ENCODE data around the gene ZBTB12. TPM values are rescaled to one million over a fixed set of nuclear protein-coding genes. Genes with fewer than 3 reads are reported as not detected.

Gene ZBTB12
- total and polyA plus RNA-seq, 2 of the 13 experiments (the other 11 are each of a cell fraction or from before 2014, with no cell fraction given) = 4.8 to 6.0 TPM

DNA sequence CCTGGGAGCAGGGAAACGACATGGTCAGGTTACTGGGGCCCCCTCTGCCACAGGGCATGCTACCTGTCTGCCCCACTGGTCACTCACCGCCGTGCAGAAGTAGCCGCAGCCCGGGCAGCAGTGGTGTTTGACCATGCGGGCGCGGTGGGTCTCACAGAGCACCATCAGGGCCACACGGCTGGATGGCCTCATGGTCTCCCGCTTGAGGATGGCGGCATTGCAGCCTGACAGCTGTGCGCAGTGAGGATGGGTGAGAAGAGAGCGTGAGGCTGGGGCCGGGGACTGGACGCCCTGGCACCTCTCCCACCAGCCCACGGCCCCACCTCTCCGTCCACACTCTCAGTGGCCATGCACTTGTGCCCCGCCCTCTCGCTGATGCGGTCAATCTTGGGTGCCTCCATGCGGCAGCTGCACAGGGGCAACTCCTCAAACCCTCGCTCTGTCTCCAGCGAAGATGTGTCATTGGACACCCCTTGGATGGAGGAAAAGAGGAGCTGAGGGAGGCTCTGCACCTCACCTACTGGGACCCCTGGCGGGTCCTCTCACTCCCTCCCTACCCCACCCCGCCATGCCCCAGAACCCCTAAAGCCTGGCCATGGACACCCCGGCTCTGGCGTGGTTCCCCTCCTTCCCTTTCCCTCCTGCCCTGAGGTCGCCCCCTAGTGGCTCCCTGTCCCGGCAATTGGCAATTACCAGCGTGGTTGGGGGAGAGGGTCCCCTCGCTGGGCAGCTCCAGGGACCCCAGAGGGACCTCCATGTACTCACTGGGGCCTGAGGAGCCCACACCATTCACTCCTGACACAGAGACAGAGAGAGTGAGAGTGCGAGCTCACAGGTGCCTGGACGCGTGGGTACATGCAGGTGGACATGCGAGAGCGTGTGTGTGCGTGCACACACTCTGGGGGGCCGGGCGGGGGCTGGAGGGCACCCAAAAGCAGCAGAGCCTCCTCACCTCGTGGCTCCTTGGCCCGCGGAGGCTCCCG, 13.3 kb downstream of the ZBTB12 start (continued):
- TF ChIP-seq RBM39 (IDR thresholded peaks at IDR 0.05; ENCODE audit: low read depth, low read length, poor library complexity, severe bottlenecking) = no peak
- TF ChIP-seq ZNF3 (CRISPR knock-in tag; IDR thresholded peaks at IDR 0.05) = no peak
- 0 out of 2 replicates have a peak, but pooled peaks have one; percentile 26 for TF ChIP-seq ZNF451 (CRISPR knock-in tag; IDR thresholded peaks at IDR 0.05)
- TF ChIP-seq MATR3 (CRISPR knock-in tag; IDR thresholded peaks at IDR 0.05) = no peak
- no peak for TF ChIP-seq NR2F6 (IDR thresholded peaks at IDR 0.05)
- TF ChIP-seq NR2F6 (CRISPR knock-in tag; IDR thresholded peaks at IDR 0.05) = peak; percentile 27; the same call in 1 of the 2 replicates
- TF ChIP-seq ZNF274 (CRISPR knock-in tag; IDR thresholded peaks at IDR 0.05) = peak; percentile 73; the same call in 1 of the 2 replicates
- peak; percentile 79 for TF ChIP-seq RAD21 (CRISPR knock-in tag; IDR thresholded peaks at IDR 0.05)
- TF ChIP-seq SRY (CRISPR knock-in tag; IDR thresholded peaks at IDR 0.05) = no peak
- TF ChIP-seq STAG1 (CRISPR knock-in tag; IDR thresholded peaks at IDR 0.05) = peak; percentile 83
- TF ChIP-seq, protein P1, sequence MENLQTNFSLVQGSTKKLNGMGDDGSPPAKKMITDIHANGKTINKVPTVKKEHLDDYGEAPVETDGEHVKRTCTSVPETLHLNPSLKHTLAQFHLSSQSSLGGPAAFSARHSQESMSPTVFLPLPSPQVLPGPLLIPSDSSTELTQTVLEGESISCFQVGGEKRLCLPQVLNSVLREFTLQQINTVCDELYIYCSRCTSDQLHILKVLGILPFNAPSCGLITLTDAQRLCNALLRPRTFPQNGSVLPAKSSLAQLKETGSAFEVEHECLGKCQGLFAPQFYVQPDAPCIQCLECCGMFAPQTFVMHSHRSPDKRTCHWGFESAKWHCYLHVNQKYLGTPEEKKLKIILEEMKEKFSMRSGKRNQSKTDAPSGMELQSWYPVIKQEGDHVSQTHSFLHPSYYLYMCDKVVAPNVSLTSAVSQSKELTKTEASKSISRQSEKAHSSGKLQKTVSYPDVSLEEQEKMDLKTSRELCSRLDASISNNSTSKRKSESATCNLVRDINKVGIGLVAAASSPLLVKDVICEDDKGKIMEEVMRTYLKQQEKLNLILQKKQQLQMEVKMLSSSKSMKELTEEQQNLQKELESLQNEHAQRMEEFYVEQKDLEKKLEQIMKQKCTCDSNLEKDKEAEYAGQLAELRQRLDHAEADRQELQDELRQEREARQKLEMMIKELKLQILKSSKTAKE (CRISPR knock-in tag; IDR thresholded peaks at IDR 0.05; ENCODE audit: borderline replicate concordance) = peak; percentile 62; the same call in 1 of the 2 replicates
- TF ChIP-seq, protein P2, sequence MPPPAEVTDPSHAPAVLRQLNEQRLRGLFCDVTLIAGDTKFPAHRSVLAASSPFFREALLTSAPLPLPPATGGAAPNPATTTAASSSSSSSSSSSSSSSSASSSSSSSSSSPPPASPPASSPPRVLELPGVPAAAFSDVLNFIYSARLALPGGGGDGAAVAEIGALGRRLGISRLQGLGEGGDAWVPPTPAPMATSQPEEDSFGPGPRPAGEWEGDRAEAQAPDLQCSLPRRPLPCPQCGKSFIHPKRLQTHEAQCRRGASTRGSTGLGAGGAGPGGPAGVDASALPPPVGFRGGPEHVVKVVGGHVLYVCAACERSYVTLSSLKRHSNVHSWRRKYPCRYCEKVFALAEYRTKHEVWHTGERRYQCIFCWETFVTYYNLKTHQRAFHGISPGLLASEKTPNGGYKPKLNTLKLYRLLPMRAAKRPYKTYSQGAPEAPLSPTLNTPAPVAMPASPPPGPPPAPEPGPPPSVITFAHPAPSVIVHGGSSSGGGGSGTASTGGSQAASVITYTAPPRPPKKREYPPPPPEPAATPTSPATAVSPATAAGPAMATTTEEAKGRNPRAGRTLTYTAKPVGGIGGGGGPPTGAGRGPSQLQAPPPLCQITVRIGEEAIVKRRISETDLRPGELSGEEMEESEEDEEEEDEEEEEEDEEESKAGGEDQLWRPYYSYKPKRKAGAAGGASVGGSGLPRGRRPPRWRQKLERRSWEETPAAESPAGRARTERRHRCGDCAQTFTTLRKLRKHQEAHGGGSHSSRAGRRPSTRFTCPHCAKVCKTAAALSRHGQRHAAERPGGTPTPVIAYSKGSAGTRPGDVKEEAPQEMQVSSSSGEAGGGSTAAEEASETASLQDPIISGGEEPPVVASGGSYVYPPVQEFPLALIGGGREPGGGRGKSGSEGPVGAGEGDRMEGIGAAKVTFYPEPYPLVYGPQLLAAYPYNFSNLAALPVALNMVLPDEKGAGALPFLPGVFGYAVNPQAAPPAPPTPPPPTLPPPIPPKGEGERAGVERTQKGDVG (CRISPR knock-in tag; IDR thresholded peaks at IDR 0.05; ENCODE audit: borderline replicate concordance) = no peak
- TF ChIP-seq, protein P3, sequence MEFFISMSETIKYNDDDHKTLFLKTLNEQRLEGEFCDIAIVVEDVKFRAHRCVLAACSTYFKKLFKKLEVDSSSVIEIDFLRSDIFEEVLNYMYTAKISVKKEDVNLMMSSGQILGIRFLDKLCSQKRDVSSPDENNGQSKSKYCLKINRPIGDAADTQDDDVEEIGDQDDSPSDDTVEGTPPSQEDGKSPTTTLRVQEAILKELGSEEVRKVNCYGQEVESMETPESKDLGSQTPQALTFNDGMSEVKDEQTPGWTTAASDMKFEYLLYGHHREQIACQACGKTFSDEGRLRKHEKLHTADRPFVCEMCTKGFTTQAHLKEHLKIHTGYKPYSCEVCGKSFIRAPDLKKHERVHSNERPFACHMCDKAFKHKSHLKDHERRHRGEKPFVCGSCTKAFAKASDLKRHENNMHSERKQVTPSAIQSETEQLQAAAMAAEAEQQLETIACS (CRISPR knock-in tag; IDR thresholded peaks at IDR 0.05) = peak; percentile 10; the same call in 1 of the 2 replicates
- TF ChIP-seq, protein P4, sequence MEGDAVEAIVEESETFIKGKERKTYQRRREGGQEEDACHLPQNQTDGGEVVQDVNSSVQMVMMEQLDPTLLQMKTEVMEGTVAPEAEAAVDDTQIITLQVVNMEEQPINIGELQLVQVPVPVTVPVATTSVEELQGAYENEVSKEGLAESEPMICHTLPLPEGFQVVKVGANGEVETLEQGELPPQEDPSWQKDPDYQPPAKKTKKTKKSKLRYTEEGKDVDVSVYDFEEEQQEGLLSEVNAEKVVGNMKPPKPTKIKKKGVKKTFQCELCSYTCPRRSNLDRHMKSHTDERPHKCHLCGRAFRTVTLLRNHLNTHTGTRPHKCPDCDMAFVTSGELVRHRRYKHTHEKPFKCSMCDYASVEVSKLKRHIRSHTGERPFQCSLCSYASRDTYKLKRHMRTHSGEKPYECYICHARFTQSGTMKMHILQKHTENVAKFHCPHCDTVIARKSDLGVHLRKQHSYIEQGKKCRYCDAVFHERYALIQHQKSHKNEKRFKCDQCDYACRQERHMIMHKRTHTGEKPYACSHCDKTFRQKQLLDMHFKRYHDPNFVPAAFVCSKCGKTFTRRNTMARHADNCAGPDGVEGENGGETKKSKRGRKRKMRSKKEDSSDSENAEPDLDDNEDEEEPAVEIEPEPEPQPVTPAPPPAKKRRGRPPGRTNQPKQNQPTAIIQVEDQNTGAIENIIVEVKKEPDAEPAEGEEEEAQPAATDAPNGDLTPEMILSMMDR (CRISPR knock-in tag; IDR thresholded peaks at IDR 0.05) = peak; percentile 92
- TF ChIP-seq RBFOX2 (IDR thresholded peaks at IDR 0.05; ENCODE audit: low read depth, low read length) = peak; percentile 56
- TF ChIP-seq ZNF761 (CRISPR knock-in tag; conservative IDR thresholded peaks at IDR 0.05) = no peak
- no peak for TF ChIP-seq ZNF225 (CRISPR knock-in tag; IDR thresholded peaks at IDR 0.05)
- no peak for TF ChIP-seq ZZZ3 (CRISPR knock-in tag; IDR thresholded peaks at IDR 0.05; ENCODE audit: borderline replicate concordance)

All from HepG2 (cell line).